ENCODE data around the gene DCP2.

The DCP2 gene

DNA sequence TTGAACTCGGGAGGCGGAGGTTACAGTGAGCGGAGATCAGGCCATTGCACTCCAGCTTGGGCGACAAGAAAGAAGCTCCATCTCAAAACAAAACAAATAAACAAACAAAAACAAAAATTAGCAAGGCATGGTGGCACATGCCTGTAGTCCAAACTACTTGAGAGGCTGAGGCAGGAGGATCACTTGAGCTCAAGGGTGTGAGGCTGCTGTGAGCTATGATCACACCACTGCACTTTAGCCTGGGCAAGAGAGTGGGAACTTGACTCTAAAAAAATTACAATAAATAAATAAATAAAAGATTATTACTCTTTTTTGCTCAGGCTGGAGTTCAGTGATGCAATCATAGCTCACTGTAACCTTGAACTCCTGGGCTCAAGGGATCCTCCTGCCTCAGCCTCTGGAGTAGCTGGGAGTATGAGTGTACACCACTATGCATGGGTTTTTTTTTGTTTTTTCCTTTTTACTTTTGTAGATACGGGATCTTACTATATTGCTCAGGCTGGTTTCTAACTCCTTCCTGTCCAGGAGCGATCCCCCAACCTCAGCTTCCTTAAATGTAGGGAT, 9.0 kb upstream of the DCP2 start:
- no peak for DNase-seq

DNA sequence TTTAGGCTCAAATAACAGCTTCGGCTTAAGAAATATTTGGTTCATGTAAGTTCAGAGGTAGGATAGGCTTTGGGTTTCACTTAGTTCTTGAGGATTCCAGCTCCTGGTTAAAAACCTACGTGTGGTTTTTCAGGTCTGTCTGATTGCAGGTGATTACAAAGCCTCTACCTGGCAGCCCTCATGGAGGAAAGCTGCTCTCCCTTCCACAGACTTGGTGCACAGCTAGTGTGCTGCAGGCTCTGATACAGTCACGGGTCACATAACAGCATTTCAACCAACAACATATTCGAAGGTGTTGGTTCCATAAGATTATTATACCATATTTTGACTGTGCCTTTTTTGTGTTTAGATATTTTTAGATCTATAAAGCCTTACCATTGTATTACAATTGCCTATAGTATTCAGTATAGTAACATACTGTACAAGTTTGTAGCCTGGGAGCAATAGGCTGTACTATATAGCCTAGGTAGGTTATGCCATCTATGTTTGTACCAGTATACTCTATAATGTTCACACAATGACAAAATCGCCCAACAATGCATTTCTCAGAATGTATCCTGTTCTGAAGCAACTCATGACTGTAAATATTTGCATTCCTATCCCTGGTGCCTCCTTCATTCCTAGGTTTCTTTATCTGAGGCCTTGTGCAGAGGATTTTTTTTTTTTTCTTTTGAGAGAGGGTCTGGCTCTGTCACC, 8.0 kb upstream of the DCP2 start:
- no peak for DNase-seq

DNA sequence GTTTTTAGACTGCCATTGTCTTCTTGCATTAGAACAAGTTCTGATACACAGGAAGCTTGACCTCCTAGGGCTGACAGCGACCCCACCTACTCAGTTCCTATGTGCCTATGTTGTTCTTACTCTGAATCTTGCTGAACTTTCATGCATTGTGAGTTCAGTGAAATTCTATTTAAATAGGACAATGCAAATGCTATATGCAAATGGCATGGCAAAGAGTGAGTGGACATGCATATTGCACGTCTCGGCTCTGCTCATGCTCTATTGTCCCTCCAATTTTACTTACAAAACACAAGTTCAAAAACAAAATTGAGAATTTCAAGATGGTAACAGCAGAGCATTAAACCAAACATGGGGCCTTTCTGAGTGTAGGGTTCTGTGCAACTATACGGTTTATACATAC, 5.3 kb upstream of the DCP2 start:
- DNase-seq = no peak

DNA sequence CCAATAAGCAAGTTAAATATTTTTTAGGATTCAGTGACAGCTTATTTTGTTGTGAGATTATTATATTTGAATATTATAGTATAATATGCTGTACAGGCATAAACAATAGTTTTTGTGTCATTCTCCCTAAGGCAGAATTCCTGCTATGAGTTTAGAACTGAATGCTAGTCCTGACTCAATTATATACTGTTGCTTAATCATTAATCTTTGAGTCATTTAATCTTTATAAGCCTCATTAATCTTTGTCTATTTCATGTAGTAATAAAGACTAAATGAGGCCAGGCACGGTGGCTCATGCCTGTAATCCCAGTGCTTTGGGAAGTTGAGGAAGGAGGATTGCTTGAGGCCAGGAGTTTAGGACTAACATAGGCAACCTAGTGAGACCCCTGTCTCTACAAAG, 3.6 kb upstream of the DCP2 start:
- no peak for DNase-seq

DNA sequence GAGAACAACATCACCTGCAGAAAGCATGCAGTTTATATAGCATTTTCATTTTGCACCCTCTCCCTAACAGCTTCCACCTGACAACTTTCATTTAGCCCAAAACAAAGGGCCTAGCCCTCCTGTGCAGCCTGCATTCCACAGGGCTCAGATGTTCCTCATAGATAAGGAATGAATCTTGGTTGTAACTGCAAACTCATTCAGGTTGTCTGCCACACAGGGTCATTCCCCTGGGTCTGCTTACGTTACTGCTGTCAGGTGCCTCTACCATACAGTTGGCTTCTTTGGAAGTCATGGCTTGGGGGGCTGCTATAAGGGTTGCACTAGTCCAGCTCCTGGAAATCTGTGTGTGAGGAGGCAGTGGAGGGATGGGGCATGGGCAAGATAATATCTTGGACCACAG, 2.7 kb upstream of the DCP2 start:
- DNase-seq = no peak

DNA sequence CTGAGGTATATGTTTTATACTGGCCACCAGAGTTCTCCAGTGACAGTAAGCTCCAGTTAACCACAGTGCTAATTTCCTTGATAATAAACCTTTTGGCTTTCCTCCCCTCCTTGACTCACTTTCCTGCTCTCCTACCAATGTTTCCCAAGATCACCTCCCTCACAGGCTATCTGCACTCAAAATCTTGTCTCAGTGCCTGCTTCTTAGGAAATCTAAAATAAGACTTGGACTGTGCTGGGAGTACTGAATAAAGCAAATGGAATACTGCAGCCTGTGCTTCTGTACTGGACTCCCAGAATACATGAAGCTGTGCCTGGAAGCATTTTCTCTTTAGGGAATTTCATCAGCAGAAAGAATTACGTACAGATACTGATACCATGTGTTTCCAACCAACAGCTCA, 1.7 kb upstream of the DCP2 start:
- DNase-seq = no peak

DNA sequence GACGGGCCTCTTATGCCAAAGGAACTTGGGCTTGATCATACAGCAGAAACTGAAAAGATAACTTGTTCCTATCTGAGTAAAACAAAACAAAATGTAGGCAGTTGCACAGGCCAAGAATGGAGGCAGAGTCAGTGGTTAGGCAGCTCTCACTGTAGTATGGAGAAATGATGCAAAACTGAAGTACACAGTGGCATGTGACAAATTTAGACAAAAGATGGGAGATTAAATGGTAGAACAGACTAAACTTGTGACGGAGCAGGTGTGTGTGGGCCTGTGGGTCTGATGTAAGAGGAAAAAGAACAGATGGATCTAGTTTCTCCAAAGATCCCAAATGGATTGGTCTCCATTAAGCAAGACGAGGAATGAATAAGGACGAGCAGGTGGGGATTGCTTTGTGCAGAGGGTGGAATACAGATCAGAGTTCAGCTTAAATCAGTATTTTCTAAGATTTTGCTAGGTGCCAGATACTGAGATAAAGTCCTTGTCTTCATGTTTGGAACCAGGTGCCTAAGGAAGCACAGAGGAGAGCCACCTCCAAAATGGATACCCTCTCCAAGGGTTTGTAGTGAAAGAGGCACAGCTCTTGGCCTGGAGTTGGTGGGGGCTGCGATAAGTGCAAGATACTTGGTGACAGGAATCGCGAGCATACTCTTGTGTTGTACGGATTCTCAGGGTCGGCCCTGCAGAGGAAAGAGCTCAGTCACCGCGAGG, 722 bp upstream of the DCP2 start:
- no peak for DNase-seq

- DNase-seq = no peak
These were observed 853 bp downstream of the DCP2 start for GRCh38 chr5:112977440-112977861.

DNA sequence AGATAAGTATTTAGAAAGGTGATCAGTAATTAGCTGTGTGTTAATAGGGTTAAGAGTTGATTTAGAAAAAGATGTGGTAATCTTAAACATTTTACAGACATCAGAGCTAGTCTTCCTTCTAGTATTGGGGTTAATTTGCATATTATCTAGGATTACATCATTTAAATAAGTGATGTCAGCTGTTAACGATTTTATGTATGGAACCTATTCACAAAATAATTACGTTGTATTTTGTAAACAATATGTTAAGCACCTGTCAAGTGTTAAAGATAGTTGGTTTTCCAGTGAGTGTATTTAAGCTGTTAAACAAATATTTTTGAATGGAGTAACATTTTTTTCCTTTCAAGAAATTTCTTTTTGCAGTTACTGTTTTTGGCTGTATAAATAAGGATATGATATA, 2.2 kb downstream of the DCP2 start:
- DNase-seq = no peak

DNA sequence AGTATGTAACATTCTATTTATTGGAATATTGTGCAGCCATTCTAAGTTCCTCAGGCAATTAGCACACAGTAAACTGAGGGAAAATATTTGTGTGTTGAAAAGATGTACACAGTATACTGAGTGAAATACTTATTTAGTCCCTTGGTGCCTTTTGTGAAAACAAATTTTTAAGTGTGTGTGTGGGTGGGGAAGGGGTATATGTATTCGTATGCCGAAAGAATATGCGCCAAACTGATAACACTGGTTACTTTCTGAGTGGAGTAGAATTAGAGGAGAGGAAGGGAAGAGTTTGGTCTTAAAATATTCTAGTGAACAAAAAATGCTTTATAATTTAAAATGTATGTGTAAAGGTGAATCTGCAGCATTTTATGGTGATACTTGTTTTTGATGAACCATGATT, 3.1 kb downstream of the DCP2 start:
- DNase-seq = no peak

- no peak for DNase-seq
These were observed 6.8 kb downstream of the DCP2 start for GRCh38 chr5:112983363-112983762.

DNA sequence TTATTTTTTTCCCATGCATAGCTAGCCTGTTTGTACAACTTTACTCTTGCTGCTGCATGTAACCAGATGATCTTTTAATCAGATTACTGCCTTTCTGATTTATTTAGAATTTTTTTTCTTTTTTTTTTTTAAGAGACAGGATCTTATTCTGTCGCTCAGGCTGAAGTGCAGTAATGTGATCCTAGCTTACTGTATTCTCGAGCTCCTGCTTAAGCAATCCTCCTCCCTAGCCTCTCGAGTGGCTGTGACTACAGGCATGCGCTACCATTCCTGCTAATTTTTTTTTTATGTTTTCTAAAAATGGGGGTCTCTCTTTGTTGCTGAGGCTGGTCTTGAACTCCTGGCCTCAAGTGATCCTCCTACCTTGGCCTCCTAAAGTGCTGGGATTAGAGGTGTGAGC, 9.6 kb downstream of the DCP2 start:
- DNase-seq = no peak

DNA sequence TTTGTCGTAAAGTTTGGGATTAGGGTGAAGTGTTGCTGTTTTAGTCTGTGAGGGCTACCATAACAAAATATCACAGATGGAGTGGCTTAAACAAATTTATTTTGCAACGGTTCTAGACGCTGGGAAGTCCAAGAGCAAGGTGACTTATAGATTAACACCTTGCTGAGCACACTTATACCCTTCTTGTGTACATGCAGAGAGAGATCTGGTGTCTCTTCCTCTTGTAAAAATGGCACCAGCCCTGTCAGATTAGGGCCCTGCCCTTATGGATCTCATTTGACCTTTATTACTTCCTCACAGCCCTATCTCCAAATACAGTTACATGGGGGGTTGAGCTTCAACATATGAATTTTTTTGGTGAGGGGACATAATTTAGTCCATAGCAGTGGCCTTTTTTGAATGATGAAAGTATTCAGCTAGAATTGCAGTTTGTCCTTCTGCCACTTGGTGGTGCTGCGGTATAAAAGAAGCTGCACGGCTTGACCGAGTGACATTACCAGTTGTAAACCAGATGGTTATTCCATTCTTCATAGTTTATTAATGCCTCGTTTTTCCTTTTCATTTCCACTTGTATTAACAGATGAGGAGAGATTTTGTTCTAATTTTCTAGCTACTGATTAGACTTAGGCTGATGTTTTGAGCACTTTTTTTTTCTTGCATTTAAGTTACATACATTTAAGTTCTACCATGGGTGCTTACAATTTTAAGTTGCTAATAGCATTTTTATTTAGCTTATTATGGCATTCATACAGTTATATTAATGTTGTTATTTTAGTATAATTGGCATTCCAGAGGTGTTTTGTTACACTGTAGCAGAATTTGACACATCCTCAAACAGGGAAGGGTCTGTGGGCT, 19.4 kb downstream of the DCP2 start:
- peak; percentile 62 to 86 for DNase-seq

- DNase-seq = no peak
These were observed 20.3 kb downstream of the DCP2 start for GRCh38 chr5:112996830-112997374.

DNA sequence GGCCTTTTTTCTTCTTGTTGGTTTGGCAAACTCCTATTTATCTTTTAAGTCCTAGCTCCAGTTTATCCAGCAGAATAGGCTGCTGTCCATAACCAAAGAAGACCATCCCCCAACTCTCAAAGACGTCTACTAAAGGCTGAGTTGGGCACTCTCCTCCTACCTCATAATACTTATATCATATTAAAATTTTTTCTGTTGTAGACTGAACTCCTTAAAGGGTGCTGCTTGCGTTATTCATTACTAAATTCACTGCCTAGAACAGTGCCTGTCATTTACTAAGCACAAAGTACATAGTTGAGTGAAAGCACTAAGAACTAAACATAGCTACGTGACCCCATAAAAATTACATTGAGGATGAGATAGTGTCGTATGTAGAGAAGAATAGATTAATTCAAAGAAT, 21.7 kb downstream of the DCP2 start:
- no peak for DNase-seq

GRCh38 chr5:113000466-113000865, 23.9 kb downstream of the DCP2 start:
- DNase-seq = no peak

DNA sequence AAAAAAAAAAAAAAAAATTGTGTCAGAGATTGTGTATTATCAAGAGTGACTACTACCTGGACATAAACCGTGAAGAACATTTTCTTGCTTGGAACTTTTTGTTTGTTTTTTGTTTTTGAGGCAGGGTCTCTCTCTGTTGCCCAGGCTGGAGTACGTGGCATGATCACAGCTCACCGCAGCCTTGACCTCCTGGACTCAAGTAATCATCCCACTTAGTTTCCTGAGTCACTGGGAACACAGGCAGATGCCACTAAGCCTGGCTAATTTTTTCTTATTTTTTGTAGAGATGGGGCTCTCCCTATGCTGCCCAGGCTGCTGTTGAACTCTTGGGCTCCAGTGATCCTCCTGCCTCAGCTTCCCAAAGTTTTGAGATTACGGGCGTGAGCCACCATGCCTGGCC, 25.8 kb downstream of the DCP2 start:
- no peak for DNase-seq

DNA sequence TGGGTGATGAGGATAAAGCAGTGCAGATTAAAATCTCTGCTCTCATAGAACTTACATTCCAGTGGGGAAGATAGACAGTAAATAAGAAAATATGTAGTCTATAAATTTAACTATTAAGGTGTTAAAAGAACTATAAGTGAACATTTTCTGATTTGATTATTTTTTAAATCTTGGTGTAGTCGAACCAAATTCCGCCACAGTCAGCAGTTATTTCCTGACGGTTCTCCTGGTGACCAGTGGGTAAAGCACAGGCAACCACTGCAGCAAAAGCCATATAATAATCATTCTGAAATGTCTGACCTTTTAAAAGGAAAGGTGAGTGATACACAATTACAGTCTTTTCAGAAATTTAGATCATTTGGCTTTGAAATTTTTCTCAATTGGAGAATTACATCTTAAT, 27.2 kb downstream of the DCP2 start:
- no peak for DNase-seq

GRCh38 chr5:113005454-113005853, 28.9 kb downstream of the DCP2 start:
- no peak for DNase-seq

- no peak for DNase-seq
These were observed 41.5 kb downstream of the DCP2 start for GRCh38 chr5:113017881-113018635.

DNA sequence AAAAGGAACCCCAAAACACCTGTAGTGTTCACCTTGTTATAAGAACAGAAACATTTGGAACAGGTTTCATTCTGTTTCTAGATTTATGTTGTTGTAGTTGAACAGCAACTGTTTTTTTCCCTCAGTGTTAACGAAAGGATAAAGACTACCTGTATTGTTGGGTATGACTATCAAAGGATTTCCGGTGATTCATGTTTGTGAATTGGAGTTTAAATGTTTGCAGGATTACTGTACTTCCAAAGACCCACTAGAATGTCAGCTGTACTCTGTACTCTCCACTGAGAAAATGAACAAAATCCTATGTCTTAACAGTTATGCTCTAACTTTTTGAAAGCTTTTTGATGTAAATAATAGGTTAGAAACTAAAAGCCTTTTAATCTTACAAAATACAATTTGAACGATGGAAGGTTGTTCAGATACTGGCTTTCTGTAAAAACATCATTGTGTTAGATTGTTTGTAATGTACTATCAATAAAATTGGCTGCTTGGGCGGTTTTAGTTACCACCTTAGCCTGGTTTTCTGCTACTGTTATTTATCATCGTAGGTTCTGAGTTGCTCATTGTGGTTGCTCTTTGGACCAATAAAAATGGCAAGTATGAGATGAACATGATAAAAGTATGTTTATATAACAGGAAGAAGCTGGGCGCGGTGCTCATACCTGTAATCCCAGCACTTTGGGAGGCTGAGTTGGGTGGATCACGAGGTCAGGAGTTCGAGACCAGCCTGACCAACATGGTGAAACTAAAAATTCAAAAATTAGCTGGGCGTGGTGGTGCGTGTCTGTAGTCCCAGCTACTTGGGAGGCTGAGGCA, 44.1 kb downstream of the DCP2 start:
- DNase-seq = no peak

GRCh38 chr5:113022661-113023060, 46.1 kb downstream of the DCP2 start:
- DNase-seq = peak; percentile 5 to 10

All from activated CD4-positive, alpha-beta T cell treated with anti-CD3 and anti-CD28 coated beads for 4 hours (primary cell).